HCT116 (cell line): ENCODE measurements around the gene TLR1.

Experiments
- CTCF ChIP-seq, 3 experiments: fragments of 200-600 bp in 1 of 3; sonication (generic) in 1 of 3; IDR thresholded peaks in 2 of 3; conservative IDR thresholded peaks in 1 of 3; 2 replicates each; pipeline ENCODE4 v1.5.1; 2012 to 2017; ENCODE audit warnings: low read depth in 2 of 3, low read length in 2 of 3, antibody characterized with exemption in 1 of 3, borderline replicate concordance in 1 of 3, control low read depth in 1 of 3, mild to moderate bottlenecking in 1 of 3, mixed read lengths in 1 of 3, mixed run types in 1 of 3, moderate library complexity in 1 of 3; ENCODE audit not compliant: insufficient read depth in 1 of 3
- ELF1 ChIP-seq: IDR thresholded peaks from 2 replicates; pipeline ENCODE4 v1.6.1; 2012; ENCODE audit warnings: low read depth, borderline replicate concordance
- POLR2A ChIP-seq: IDR thresholded peaks from 2 replicates; pipeline ENCODE4 v1.7.0; 2011; ENCODE audit warnings: borderline replicate concordance; ENCODE audit not compliant: insufficient read depth, insufficient read length; ENCODE audit errors: extremely low read depth
- RAD21 ChIP-seq: IDR thresholded peaks from 2 replicates; pipeline ENCODE4 v1.6.1; 2012; ENCODE audit warnings: low read depth, mild to moderate bottlenecking
- SIN3A ChIP-seq: IDR thresholded peaks from 2 replicates; pipeline ENCODE4 v1.6.1; 2012; ENCODE audit warnings: low read depth
- SP1 ChIP-seq: IDR thresholded peaks from 2 replicates; pipeline ENCODE4 v1.6.1; 2012; ENCODE audit warnings: low read depth
- SRF ChIP-seq: IDR thresholded peaks from 2 replicates; pipeline ENCODE4 v1.6.1; 2012; ENCODE audit warnings: low read depth
- TCF7L2 ChIP-seq: IDR thresholded peaks from 2 replicates; pipeline ENCODE4 v1.7.0; 2011; ENCODE audit warnings: borderline replicate concordance, inconsistent platforms; ENCODE audit not compliant: insufficient read depth, insufficient read length; ENCODE audit errors: extremely low read depth
- YY1 ChIP-seq: IDR thresholded peaks from 2 replicates; pipeline ENCODE4 v1.6.1; 2011; ENCODE audit warnings: low read length, low read depth, moderate library complexity, mild to moderate bottlenecking; ENCODE audit not compliant: insufficient replicate concordance; ENCODE audit errors: extremely low read depth
- TF ChIP-seq, protein P1 (sequence below): IDR thresholded peaks from 2 replicates; pipeline ENCODE4 v1.6.1; 2012

GRCh38 chr4:38769441-38769840 is 35.1 kb downstream of the TLR1 start:
- TF ChIP-seq CTCF (IDR thresholded peaks at IDR 0.05 in 2 of 3, conservative IDR thresholded peaks at IDR 0.05 in 1 of 3; ENCODE audit: borderline replicate concordance in 1 of 3, insufficient read depth in 1 of 3, low read depth in 2 of 3, low read length in 2 of 3) (no peak), RAD21 (no peak), SRF (no peak), TCF7L2 (no peak), YY1 (no peak), POLR2A (no peak), ELF1 (no peak), SP1 (no peak), SIN3A (no peak)
- TF ChIP-seq, protein P1, sequence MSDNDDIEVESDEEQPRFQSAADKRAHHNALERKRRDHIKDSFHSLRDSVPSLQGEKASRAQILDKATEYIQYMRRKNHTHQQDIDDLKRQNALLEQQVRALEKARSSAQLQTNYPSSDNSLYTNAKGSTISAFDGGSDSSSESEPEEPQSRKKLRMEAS: no peak
